ENCODE measurements around the gene NEU1.
"Not testable (repeated sequence)": the region's sequence is repeated elsewhere in the genome, so short reads cannot be mapped to it uniquely, and the experiment has no call there.

Gene NEU1

GRCh38 chr6:31814677-31815024 lies 48.0 kb downstream of the NEU1 start:
- no peak for TF ChIP-seq CTCF (IDR thresholded peaks at IDR 0.05; ENCODE audit: low read depth, low read length, missing control alignments)
- H3K4me3 ChIP-seq (replicated peaks; ENCODE audit: low read depth, low read length) = peak overlapping the region; percentile 51
- peak; percentile 98 for DNase-seq (ENCODE audit: extremely low read depth, low read depth)

- TF ChIP-seq CTCF (IDR thresholded peaks at IDR 0.05; ENCODE audit: low read depth, low read length, missing control alignments) = no peak
- DNase-seq (ENCODE audit: extremely low read depth, low read depth) = no peak
- no peak overlapping the region for H3K4me3 ChIP-seq (replicated peaks; ENCODE audit: low read depth, low read length)
Measured at GRCh38 chr6:31813465-31813849, 49.2 kb downstream of the NEU1 start.

DNA sequence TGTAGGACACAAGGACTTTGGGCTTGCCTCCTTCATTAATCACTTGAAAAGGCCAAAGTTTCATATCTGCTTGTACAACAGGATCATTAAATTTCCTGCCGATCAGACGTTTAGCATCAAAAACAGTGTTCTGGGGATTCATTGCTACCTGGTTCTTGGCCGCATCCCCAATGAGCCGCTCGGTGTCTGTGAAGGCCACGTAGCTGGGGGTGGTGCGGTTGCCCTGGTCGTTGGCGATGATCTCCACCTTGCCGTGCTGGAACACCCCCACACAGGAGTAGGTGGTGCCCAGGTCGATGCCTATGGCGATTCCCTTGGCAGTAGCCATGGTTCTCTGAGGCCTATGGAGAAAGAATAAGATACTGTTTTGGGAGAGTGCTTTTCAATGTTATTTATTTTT lies 51.0 kb downstream of the NEU1 start:
- no peak for TF ChIP-seq CTCF (IDR thresholded peaks at IDR 0.05; ENCODE audit: low read depth, low read length, missing control alignments)
- no peak overlapping the region for H3K4me3 ChIP-seq (replicated peaks; ENCODE audit: low read depth, low read length)
- no peak for DNase-seq (ENCODE audit: extremely low read depth, low read depth)

GRCh38 chr6:31808599-31808998 lies 54.0 kb downstream of the NEU1 start:
- DNase-seq (ENCODE audit: extremely low read depth, low read depth); H3K4me3 ChIP-seq (replicated peaks; ENCODE audit: low read depth, low read length): not testable (repeated sequence)

Measured in HFF-Myc (cell line).